Measurements from ENCODE around the gene CCNG1. TPM values are rescaled to one million over a fixed set of nuclear protein-coding genes. Genes with fewer than 3 reads are reported as not detected.
"Not testable (repeated sequence)": the region's sequence is repeated elsewhere in the genome, so short reads cannot be mapped to it uniquely, and the experiment has no call there.

Gene CCNG1, protein sequence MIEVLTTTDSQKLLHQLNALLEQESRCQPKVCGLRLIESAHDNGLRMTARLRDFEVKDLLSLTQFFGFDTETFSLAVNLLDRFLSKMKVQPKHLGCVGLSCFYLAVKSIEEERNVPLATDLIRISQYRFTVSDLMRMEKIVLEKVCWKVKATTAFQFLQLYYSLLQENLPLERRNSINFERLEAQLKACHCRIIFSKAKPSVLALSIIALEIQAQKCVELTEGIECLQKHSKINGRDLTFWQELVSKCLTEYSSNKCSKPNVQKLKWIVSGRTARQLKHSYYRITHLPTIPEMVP
- 228 and 319 TPM in 2 replicates for total RNA-seq

DNA sequence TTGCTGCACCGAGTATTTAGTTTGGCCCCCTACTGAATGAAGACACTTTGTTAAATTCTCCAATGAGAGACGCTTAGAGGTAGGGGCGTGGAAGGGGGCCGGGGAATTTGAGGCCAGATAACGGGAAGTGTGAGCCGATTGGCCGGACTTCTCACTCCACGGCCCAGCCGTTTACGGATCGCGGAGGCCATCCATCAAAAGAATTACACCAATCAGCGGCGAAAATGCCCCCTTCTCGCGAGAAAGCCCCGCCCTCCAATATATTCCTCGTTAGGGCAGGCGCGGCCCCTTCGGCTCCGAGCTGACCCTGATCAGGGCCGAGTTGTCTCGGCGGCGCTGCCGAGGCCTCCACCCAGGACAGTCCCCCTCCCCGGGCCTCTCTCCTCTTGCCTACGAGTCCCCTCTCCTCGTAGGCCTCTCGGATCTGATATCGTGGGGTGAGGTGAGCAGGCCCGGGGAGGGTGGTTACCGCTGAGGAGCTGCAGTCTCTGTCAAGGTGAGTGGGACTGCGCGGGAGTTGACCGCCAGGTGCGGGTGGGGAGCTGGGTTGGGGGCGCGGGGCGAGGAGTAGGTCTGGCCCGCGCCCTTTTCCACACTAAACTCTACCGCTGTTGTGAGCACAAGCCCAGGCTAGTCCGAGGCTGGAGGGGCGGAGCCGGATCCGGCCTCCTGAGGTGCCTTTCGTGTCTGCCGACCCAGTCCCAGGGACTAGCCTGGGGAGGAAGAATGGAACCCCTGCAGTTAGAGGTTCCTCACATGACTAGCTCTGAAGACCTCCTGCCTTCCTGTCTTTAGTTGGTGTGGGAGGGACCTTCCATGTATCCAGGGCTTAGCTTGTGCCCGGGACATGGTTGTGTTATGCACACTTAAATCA lies at the start of gene CCNG1:
Gene CCNG1, plus strand, starts transcription at position 287 of the 874 bp plus-strand sequence. CDS start 1,662 bp downstream, outside the sequence.
- H3K4me3 ChIP-seq (ENCODE audit: low read depth, low read length): peak within 1 kb of the TSS; percentile 99
- TF ChIP-seq, protein P1, sequence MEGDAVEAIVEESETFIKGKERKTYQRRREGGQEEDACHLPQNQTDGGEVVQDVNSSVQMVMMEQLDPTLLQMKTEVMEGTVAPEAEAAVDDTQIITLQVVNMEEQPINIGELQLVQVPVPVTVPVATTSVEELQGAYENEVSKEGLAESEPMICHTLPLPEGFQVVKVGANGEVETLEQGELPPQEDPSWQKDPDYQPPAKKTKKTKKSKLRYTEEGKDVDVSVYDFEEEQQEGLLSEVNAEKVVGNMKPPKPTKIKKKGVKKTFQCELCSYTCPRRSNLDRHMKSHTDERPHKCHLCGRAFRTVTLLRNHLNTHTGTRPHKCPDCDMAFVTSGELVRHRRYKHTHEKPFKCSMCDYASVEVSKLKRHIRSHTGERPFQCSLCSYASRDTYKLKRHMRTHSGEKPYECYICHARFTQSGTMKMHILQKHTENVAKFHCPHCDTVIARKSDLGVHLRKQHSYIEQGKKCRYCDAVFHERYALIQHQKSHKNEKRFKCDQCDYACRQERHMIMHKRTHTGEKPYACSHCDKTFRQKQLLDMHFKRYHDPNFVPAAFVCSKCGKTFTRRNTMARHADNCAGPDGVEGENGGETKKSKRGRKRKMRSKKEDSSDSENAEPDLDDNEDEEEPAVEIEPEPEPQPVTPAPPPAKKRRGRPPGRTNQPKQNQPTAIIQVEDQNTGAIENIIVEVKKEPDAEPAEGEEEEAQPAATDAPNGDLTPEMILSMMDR (IDR thresholded peaks at IDR 0.05; ENCODE audit: insufficient read depth, low read depth, low read length): no peak
- peak; percentile 97 for DNase-seq (ENCODE audit: low read depth)

GRCh38 chr5:163395792-163396191 lies 41.6 kb upstream of the CCNG1 start:
- TF ChIP-seq, protein P1 (IDR thresholded peaks at IDR 0.05; ENCODE audit: insufficient read depth, low read depth, low read length): no peak
- H3K4me3 ChIP-seq (ENCODE audit: low read depth, low read length): no peak overlapping the region

GRCh38 chr5:163396818-163397340 lies 40.5 kb upstream of the CCNG1 start:
- not testable (repeated sequence) for H3K4me3 ChIP-seq (ENCODE audit: low read depth, low read length); DNase-seq (ENCODE audit: low read depth)

More at GRCh38 chr5:163395792-163396191, 41.6 kb upstream of the CCNG1 start:
- DNase-seq (ENCODE audit: low read depth): no peak

- DNase-seq (ENCODE audit: low read depth): no peak
- TF ChIP-seq, protein P1 (IDR thresholded peaks at IDR 0.05; ENCODE audit: insufficient read depth, low read depth, low read length): no peak
- no peak overlapping the region for H3K4me3 ChIP-seq (ENCODE audit: low read depth, low read length)
These were observed 40.0 kb upstream of the CCNG1 start for GRCh38 chr5:163397354-163397753.

GRCh38 chr5:163399923-163400322 lies 37.5 kb upstream of the CCNG1 start:
- H3K4me3 ChIP-seq (ENCODE audit: low read depth, low read length): no peak overlapping the region
- TF ChIP-seq, protein P1 (IDR thresholded peaks at IDR 0.05; ENCODE audit: insufficient read depth, low read depth, low read length): no peak
- no peak for DNase-seq (ENCODE audit: low read depth)

GRCh38 chr5:163401271-163401670 lies 36.1 kb upstream of the CCNG1 start:
- no peak for DNase-seq (ENCODE audit: low read depth)

More at GRCh38 chr5:163401271-163401670, 36.1 kb upstream of the CCNG1 start:
- no peak overlapping the region for H3K4me3 ChIP-seq (ENCODE audit: low read depth, low read length)
- TF ChIP-seq, protein P1 (IDR thresholded peaks at IDR 0.05; ENCODE audit: insufficient read depth, low read depth, low read length): no peak

Measured in fibroblast of villous mesenchyme (primary cell).